PFSK-1 (cell line): ENCODE measurements around the gene SERP2.

Experiments used
- FOXP2 ChIP-seq: optimal IDR thresholded peaks from 2 replicates; pipeline ENCODE3; 2011; ENCODE audit warnings: borderline replicate concordance, control low read depth, inconsistent platforms; ENCODE audit not compliant: insufficient read depth; ENCODE audit errors: extremely low read length, extremely low read depth
- POLR2AphosphoS5 ChIP-seq: IDR thresholded peaks from 2 replicates; pipeline ENCODE4 v1.6.1; 2012; ENCODE audit warnings: low read depth, mild to moderate bottlenecking, control low read depth, low read length, moderate library complexity
- REST ChIP-seq, 2 experiments: IDR thresholded peaks; 2 replicates each; pipeline versions ENCODE4 v1.6.1 to v1.8.0; 2011 to 2012; ENCODE audit warnings: low read depth in 2 of 2, low read length in 2 of 2, control low read depth in 1 of 2, inconsistent platforms in 1 of 2, mild to moderate bottlenecking in 1 of 2, moderate library complexity in 1 of 2; ENCODE audit not compliant: insufficient read depth in 1 of 2
- SIN3A ChIP-seq: IDR thresholded peaks from 2 replicates; pipeline ENCODE4 v1.6.1; 2012; ENCODE audit warnings: mild to moderate bottlenecking, low read length, moderate library complexity, borderline replicate concordance; ENCODE audit not compliant: insufficient read depth
- TAF1 ChIP-seq: IDR thresholded peaks from 2 replicates; pipeline ENCODE4 v1.6.1; 2012; ENCODE audit warnings: low read length, control low read depth, borderline replicate concordance; ENCODE audit not compliant: insufficient read depth

Gene SERP2

GRCh38 chr13:44417876-44418275, 44.3 kb downstream of the SERP2 start:
- no peak for TF ChIP-seq SIN3A

- no peak for TF ChIP-seq FOXP2
- TF ChIP-seq TAF1 = no peak
- no peak for TF ChIP-seq SIN3A
Measured at GRCh38 chr13:44420376-44421220, 47.0 kb downstream of the SERP2 start.

GRCh38 chr13:44421853-44422525, 48.4 kb downstream of the SERP2 start:
- TF ChIP-seq SIN3A (no peak), POLR2AphosphoS5 (no peak), TAF1 (no peak), FOXP2 (no peak), REST (IDR thresholded peaks at IDR 0.05; ENCODE audit: insufficient read depth in 1 of 2, low read depth in 2 of 2, low read length in 2 of 2) (no peak)

GRCh38 chr13:44422755-44423643, 49.4 kb downstream of the SERP2 start:
- TF ChIP-seq POLR2AphosphoS5 (no peak), SIN3A (no peak), TAF1 (no peak), REST (IDR thresholded peaks at IDR 0.05; ENCODE audit: insufficient read depth in 1 of 2, low read depth in 2 of 2, low read length in 2 of 2) (no peak), FOXP2 (no peak)

GRCh38 chr13:44423824-44424223, 50.2 kb downstream of the SERP2 start:
- no peak for TF ChIP-seq TAF1
- TF ChIP-seq FOXP2 = no peak
- TF ChIP-seq REST (IDR thresholded peaks at IDR 0.05; ENCODE audit: insufficient read depth in 1 of 2, low read depth in 2 of 2, low read length in 2 of 2) = no peak
- TF ChIP-seq POLR2AphosphoS5 = no peak
- no peak for TF ChIP-seq SIN3A
